Muscle of leg (tissue), 11 donors: ENCODE data around the gene EMX1. TPM values are rescaled to one million over a fixed set of nuclear protein-coding genes. Genes with fewer than 3 reads are reported as not detected.

Source experiments
- DNase-seq: peaks from one replicate; pipeline ENCODE4 v3.0.0; 2013
- H3K27ac ChIP-seq: one replicate; pipeline ENCODE4 v1.5.1; 2013; ENCODE audit warnings: mild to moderate bottlenecking, low read length, control low read depth
- H3K27me3 ChIP-seq: one replicate; pipeline ENCODE4 v1.6.1; 2013; ENCODE audit warnings: low read length; ENCODE audit not compliant: control insufficient read depth, insufficient read depth
- H3K36me3 ChIP-seq: one replicate; pipeline ENCODE4 v1.6.1; 2013; ENCODE audit warnings: low read length; ENCODE audit not compliant: control insufficient read depth, insufficient read depth
- H3K4me1 ChIP-seq: one replicate; pipeline ENCODE4 v1.6.1; 2013; ENCODE audit warnings: low read length; ENCODE audit not compliant: control insufficient read depth, insufficient read depth
- H3K4me3 ChIP-seq: one replicate; pipeline ENCODE4 v1.5.1; 2013; ENCODE audit warnings: low read length, control low read depth
- H3K9me3 ChIP-seq: replicated peaks from 2 replicates; pipeline ENCODE4 v1.6.1; 2013; ENCODE audit warnings: low read depth, low read length; ENCODE audit not compliant: control insufficient read depth
- WGBS: methylation state at CpG from one replicate; pipeline ENCODE4 v1.1.5; 2013; ENCODE audit warnings: missing lambda C conversion rate; ENCODE audit not compliant: insufficient coverage; 5-methylcytosine and 5-hydroxymethylcytosine counted together
- polyA plus RNA-seq, 8 donors: library from polyadenylated mRNA; unstranded; fragments of 120-200 nt; gene quantifications; one replicate each; pipeline versions ENCODE4 v1.2.1 to v1.2.3, GENCODE V29; 2013; ENCODE audit warnings: inconsistent platforms in 1 of 8, low replicate concordance in 1 of 8; ENCODE audit not compliant: insufficient read length in 8 of 8, insufficient read depth in 1 of 8
- total RNA-seq: library from RNA; stranded (reverse); fragments of 120-200 nt; gene quantifications from one replicate; pipeline ENCODE4 v1.2.4, GENCODE V29; 2013

EMX1 gene
- total and polyA plus RNA-seq, 9 donors = 0.04 to 0.07 (median 0.05) TPM; not detected in 6

GRCh38 chr2:72924353-72925240 lies 7.3 kb downstream of the EMX1 start:
- Histone ChIP-seq H3K4me3 (no peak overlapping the region), H3K27me3 (peaks cover 95% of the 10 kb centered on the region), H3K4me1 (peaks cover 25% of the 10 kb centered on the region), H3K27ac (no peak overlapping the region), H3K9me3 (no peaks in the 10 kb centered on the region), H3K36me3 (no peaks in the 10 kb centered on the region)
- DNase-seq = no peak
- WGBS = 1% methylated on average over 61 of the region's 61 CpGs

GRCh38 chr2:72925328-72925943 lies 8.1 kb downstream of the EMX1 start:
- no peak overlapping the region for H3K4me3 ChIP-seq
- peaks cover 18% of the 10 kb centered on the region for H3K4me1 ChIP-seq
- peaks cover 95% of the 10 kb centered on the region for H3K27me3 ChIP-seq
- DNase-seq = no peak
- no peak overlapping the region for H3K27ac ChIP-seq
- 7% methylated on average over 9 of the region's 26 CpGs for WGBS
- H3K36me3 ChIP-seq = no peaks in the 10 kb centered on the region
- no peaks in the 10 kb centered on the region for H3K9me3 ChIP-seq

GRCh38 chr2:72926368-72926767 lies 9.0 kb downstream of the EMX1 start:
- Histone ChIP-seq H3K36me3 (no peaks in the 10 kb centered on the region), H3K4me3 (no peak overlapping the region), H3K4me1 (peaks cover 10% of the 10 kb centered on the region), H3K27ac (no peak overlapping the region), H3K9me3 (no peaks in the 10 kb centered on the region), H3K27me3 (peaks cover 93% of the 10 kb centered on the region)
- DNase-seq = no peak
- WGBS = 0% methylated on average over 1 of the region's 4 CpGs

GRCh38 chr2:72926811-72927465 lies 9.6 kb downstream of the EMX1 start:
- peaks cover 10% of the 10 kb centered on the region for H3K4me1 ChIP-seq

GRCh38 chr2:72927619-72928550 lies 10.6 kb downstream of the EMX1 start:
- peaks cover 10% of the 10 kb centered on the region for H3K4me1 ChIP-seq
- no peaks in the 10 kb centered on the region for H3K9me3 ChIP-seq
- no peak for DNase-seq
- peaks cover 86% of the 10 kb centered on the region for H3K27me3 ChIP-seq
- no peak overlapping the region for H3K4me3 ChIP-seq
- H3K27ac ChIP-seq = no peak overlapping the region
- 68% methylated on average over 6 of the region's 8 CpGs for WGBS
- H3K36me3 ChIP-seq = no peaks in the 10 kb centered on the region

More at GRCh38 chr2:72926811-72927465, 9.6 kb downstream of the EMX1 start:
- no peaks in the 10 kb centered on the region for H3K9me3 ChIP-seq
- peaks cover 90% of the 10 kb centered on the region for H3K27me3 ChIP-seq
- H3K4me3 ChIP-seq = no peak overlapping the region
- DNase-seq = no peak
- H3K36me3 ChIP-seq = no peaks in the 10 kb centered on the region
- no peak overlapping the region for H3K27ac ChIP-seq
- WGBS = 52% methylated on average over 4 of the region's 6 CpGs

GRCh38 chr2:72929010-72929409 lies 11.7 kb downstream of the EMX1 start:
- H3K4me3 ChIP-seq = no peak overlapping the region
- peaks cover 81% of the 10 kb centered on the region for H3K27me3 ChIP-seq
- peaks cover 6% of the 10 kb centered on the region for H3K4me1 ChIP-seq
- no peak overlapping the region for H3K27ac ChIP-seq
- no peaks in the 10 kb centered on the region for H3K36me3 ChIP-seq
- no peaks in the 10 kb centered on the region for H3K9me3 ChIP-seq
- WGBS = 100% methylated on average over 1 of the region's 1 CpG
- no peak for DNase-seq

- 87% methylated on average over 8 of the region's 14 CpGs for WGBS
- Histone ChIP-seq H3K4me3 (no peak overlapping the region), H3K36me3 (no peaks in the 10 kb centered on the region), H3K27me3 (peaks cover 79% of the 10 kb centered on the region), H3K9me3 (no peaks in the 10 kb centered on the region), H3K4me1 (no peaks in the 10 kb centered on the region), H3K27ac (no peak overlapping the region)
- DNase-seq = no peak
These were observed 14.1 kb downstream of the EMX1 start for GRCh38 chr2:72931280-72931910.

- H3K27me3 ChIP-seq = peaks cover 80% of the 10 kb centered on the region
These were observed 14.9 kb downstream of the EMX1 start for GRCh38 chr2:72932045-72932740.

GRCh38 chr2:72932805-72933204 lies 15.5 kb downstream of the EMX1 start:
- WGBS = 87% methylated on average over 3 of the region's 4 CpGs
- peaks cover 78% of the 10 kb centered on the region for H3K27me3 ChIP-seq
- DNase-seq = no peak
- no peak overlapping the region for H3K27ac ChIP-seq
- H3K36me3 ChIP-seq = no peaks in the 10 kb centered on the region
- H3K4me1 ChIP-seq = no peaks in the 10 kb centered on the region
- no peaks in the 10 kb centered on the region for H3K9me3 ChIP-seq
- H3K4me3 ChIP-seq = no peak overlapping the region

More at GRCh38 chr2:72932045-72932740, 14.9 kb downstream of the EMX1 start:
- DNase-seq = no peak
- Histone ChIP-seq H3K9me3 (no peaks in the 10 kb centered on the region), H3K4me3 (no peak overlapping the region), H3K36me3 (no peaks in the 10 kb centered on the region), H3K27ac (no peak overlapping the region), H3K4me1 (no peaks in the 10 kb centered on the region)
- WGBS = 36% methylated on average over 3 of the region's 5 CpGs
